Nucleus accumbens (tissue), 56 donors: ENCODE results near the gene PAK5.

Source experiments
- DNase-seq, 56 donors: peaks; one replicate each; lab custom pipeline; 2025; lab: John Stamatoyannopoulos, UW

PAK5 gene

GRCh38 chr20:9543214-9543613, 295.7 kb downstream of the PAK5 start:
- DNase-seq: no peak

- no peak for DNase-seq
These were observed 303.4 kb downstream of the PAK5 start for GRCh38 chr20:9535449-9535848.

- no peak for DNase-seq
These were observed 304.9 kb downstream of the PAK5 start for GRCh38 chr20:9534025-9534424.

- DNase-seq: no peak
These were observed 306.6 kb downstream of the PAK5 start for GRCh38 chr20:9532069-9532838.

- no peak for DNase-seq
These were observed 307.3 kb downstream of the PAK5 start for GRCh38 chr20:9531581-9531980.

- DNase-seq: no peak
These were observed 315.2 kb downstream of the PAK5 start for GRCh38 chr20:9523636-9524035.

- DNase-seq: peak in 1 of 56 donors; percentile 19
These were observed 318.8 kb downstream of the PAK5 start for GRCh38 chr20:9520086-9520485.

GRCh38 chr20:9518576-9519175, 320.2 kb downstream of the PAK5 start:
- no peak for DNase-seq

GRCh38 chr20:9517297-9518162, 321.3 kb downstream of the PAK5 start:
- no peak for DNase-seq

GRCh38 chr20:9516234-9516871, 322.5 kb downstream of the PAK5 start:
- peak in 9 of 56 donors; percentile 19 to 51 (median 31) for DNase-seq

GRCh38 chr20:9515741-9516233, 323.1 kb downstream of the PAK5 start:
- DNase-seq: peak in 11 of 56 donors; percentile 10 to 48 (median 31)

- peak in 12 of 56 donors; percentile 12 to 59 (median 29) for DNase-seq
These were observed 323.7 kb downstream of the PAK5 start for GRCh38 chr20:9515214-9515585.

- peak in 34 of 56 donors; percentile 11 to 65 (median 40) for DNase-seq
These were observed 324.2 kb downstream of the PAK5 start, which contains the start of gene LAMP5 for GRCh38 chr20:9514461-9515213. TSS of gene LAMP5 (plus strand) at chr20:9514590. CDS start at chr20:9514853, 263 bp downstream.

GRCh38 chr20:9514072-9514460, 324.8 kb downstream of the PAK5 start:
- peak in 9 of 56 donors; percentile 28 to 51 (median 43) for DNase-seq

- no peak for DNase-seq
These were observed 328.0 kb downstream of the PAK5 start for GRCh38 chr20:9510911-9511310.

GRCh38 chr20:9509246-9509645, 329.6 kb downstream of the PAK5 start:
- no peak for DNase-seq

- no peak for DNase-seq
These were observed 330.1 kb downstream of the PAK5 start for GRCh38 chr20:9508696-9509178.

- no peak for DNase-seq
These were observed 330.6 kb downstream of the PAK5 start for GRCh38 chr20:9508240-9508661.

- DNase-seq: no peak
These were observed 331.2 kb downstream of the PAK5 start for GRCh38 chr20:9507544-9508239.
